HG03457 (cell line): ENCODE data around the gene CHMP2A.
"Not testable (repeated sequence)": the region's sequence is repeated elsewhere in the genome, so short reads cannot be mapped to it uniquely, and the experiment has no call there.

ENCODE experiments used
- ATAC-seq: cut with Tn5 transposase; IDR thresholded peaks from one replicate; pipeline ENCODE4 v1.9.1; 2021; ENCODE audit warnings: moderate number of reproducible peaks; ENCODE audit not compliant: unreplicated experiment

Gene CHMP2A

DNA sequence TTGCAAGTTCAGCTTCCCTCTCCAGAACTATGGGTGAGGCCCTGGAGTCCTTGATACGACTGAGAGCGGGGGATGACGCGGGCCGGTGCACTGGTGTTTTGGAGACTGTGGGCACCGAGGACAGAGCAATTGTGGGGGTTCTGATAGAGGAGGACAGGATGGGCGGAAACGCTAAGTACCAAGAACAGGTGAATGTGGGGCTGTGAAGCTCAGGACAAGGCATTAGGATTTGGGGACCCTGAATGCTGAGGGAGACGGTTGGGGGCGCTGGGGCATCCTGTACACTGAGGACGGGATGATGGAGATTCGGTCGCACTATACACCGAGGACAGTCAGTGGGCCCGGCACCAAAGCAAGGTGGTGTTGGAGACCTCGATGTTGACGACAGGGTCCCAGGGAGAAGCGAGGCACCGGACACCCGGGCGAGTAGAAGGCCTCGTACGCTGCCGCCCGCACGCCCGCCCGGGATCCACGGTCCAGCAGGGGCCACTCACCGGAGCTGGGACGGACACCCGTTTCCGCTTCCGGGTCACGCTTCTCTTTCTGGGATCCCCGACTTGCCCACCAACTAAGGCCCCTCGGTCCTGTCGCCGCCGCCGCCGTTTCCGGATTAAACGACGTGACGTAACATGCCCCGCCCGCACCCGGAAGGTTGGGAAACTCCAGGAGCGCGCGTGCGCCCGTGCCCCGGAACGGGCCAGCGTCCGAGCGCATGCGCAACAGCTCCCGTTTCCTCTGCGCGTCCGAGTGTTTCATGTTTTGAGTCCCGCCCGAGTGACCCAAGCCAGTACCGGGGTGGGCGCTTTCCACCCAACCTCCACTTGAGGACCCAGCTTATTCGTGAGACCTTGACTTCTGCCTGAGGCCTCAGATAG, at the start of gene CHMP2A:
Gene CHMP2A (minus strand): TSS at position 612 of the 875 bp plus-strand sequence. CDS start 893 bp downstream, outside the sequence.
- no peak for ATAC-seq

DNA sequence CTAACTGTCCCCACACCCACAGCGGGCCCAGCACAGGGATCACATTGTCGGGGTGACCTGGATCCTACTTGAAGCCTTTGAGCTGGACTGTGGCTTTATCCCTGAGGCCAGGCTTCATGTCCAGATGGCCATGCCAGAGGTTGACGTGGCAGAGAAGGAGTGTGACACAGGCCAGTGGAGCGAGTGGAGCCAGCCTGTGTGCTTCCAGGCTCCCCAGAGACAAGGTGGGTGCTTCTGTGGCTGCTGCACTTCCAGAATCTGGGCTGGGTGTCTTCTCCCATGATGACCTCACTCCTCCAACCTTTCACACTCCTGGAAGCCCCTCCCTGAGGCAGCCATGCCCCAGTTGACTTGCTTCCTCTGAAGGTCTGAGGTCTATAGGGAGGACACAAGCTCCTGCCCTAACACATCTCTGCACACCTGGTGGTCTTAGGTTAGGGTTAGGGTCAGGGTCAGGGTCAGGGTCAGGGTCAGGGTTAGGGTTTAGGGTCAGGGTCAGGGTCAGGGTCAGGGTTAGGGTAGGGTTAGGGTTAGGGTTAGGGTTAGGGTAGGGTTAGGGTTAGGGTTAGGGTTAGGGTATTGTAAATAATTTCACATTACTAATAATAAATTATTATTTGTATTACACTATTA, 31.3 kb upstream of the CHMP2A start:
- no peak for ATAC-seq

DNA sequence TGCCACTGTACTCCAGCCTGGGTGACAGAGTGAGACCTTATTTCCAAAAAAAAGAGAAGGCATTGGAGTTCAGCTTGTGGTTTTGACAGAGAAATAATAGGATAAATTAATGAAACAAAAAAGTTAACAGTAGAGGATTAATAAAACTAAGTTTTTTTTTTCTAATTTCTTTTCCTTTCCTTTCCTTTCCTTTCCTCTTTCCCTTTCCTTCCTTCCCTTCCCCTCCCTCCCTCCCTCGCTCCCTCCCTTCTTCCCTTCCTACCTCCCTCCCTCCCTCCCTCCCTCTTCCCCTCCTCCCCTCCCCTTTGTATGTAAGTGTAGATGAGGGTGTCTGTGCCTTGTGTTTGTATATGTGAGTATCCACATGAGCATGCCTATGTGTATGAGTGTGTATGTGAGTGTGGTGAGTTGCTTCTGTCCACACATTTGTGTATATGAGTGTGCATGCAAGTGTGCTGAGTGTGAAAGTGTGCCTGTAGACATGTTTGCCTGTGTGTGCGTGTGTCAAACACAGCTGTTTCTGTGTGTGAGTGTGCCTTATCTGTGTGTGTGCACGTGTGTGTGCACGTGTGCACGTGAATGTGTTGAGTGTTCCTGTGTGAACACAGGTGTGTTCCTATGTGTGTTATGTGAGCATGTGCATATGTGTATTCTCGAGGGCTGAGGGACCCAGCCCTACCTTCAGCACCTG, 30.7 kb upstream of the CHMP2A start:
- no peak for ATAC-seq

DNA sequence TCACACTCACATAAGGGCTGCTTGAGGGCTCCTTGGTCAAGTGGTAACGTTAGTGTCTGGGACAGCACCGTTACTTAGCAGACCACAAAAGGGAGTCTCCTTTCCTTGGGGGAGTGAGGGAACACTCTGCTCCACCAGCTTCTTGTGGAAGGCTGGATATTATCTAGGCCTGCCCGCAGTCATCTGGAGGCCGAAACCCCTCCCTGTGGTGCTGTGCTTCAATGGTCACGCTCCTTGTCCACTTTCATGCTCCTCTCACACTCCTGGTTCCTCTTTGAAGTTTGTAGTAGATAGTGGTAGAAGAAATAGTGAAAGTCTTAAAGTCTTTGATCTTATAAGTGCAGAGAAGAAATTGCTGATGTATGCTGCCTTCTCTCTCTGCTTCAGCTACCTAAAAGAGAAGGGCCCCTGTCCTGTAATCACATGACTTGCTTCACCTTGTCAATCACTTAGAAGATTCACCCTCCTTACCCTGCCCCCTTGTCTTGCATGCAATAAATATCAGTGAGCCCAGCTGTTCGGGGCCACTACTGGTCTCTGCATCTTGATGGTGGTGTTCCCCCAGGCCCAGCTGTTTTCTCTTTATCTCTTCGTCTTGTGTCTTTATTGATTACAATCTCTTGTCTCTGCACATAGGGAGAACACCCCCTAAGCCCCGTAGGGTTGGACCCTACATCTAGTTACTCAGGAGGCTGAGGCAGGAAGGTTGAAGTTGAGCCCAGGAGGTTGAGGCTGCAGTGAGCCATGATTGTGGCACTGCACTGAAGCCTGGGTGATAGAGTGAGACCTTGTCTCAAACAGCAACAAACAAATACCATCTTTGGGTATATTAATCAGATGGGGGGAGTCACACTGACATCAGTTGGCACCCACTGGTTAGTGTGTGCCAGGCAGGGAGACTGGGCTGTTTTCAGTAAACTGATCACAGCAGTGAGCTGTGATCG, 29.9 kb upstream of the CHMP2A start:
- ATAC-seq, result no peak

DNA sequence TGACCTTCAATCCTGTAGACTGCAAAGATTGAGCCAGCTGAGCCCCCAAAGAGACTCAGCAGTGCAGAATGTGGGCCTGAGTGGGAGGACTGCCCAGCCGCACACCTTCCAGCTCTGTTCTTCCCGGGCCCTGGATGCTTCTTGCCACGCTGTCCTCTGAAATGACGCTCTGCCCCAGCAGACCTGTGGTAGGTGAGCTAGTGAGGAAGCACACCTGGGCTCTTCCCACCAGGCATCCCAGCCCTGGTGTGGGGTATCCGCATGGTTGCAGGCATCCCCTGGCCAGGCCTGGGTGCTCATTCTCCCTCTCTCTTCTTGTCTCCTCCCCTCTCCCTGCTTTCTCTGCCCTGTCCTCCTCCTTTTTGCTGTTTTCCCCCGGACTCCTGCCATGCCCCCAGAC, 28.1 kb upstream of the CHMP2A start:
- ATAC-seq, result no peak

DNA sequence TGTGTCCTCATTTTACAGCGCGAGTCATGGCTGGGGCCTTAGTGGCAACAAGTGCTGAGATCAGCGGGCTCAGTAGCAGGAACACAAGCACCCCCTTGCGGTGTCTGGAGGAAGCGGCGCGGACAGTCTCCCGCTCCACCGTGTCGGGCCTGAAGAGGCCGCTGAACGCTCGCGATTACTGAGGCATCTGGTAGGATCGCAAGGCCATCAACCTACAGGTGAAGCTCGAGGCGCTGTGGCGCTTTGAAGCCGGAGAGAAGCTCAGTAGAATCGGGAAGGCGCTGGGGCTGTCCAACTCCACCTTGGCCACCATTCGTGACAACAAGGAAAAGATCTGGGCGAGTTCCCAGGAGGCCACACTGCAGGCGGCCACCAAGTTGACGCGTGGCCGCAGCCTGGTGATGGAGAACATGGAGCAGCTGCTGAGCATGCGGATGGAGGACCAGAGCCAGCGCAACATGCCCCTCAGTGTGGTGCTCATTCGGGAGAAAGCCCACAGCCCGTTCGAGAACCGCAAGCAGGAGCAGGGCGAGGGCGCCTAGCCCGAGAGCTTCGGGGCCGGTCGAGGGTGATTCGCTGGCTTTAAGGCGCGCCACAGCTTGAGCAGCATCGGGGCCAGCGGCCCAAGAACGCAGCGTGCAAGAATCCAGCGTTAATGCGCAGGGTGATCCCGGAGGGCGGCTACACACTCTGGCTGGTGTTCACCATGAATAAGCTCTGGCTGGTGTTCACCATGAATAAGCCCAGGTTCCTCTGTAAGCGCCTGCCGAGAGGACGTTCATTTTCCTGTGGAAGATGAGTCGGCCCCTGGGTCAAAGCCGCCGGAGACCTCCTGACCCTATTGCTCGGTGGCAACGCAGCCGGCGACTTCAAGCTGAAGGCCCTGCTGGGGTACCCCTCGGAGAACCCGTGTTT, 26.6 kb upstream of the CHMP2A start:
- ATAC-seq, result peak; percentile 48

DNA sequence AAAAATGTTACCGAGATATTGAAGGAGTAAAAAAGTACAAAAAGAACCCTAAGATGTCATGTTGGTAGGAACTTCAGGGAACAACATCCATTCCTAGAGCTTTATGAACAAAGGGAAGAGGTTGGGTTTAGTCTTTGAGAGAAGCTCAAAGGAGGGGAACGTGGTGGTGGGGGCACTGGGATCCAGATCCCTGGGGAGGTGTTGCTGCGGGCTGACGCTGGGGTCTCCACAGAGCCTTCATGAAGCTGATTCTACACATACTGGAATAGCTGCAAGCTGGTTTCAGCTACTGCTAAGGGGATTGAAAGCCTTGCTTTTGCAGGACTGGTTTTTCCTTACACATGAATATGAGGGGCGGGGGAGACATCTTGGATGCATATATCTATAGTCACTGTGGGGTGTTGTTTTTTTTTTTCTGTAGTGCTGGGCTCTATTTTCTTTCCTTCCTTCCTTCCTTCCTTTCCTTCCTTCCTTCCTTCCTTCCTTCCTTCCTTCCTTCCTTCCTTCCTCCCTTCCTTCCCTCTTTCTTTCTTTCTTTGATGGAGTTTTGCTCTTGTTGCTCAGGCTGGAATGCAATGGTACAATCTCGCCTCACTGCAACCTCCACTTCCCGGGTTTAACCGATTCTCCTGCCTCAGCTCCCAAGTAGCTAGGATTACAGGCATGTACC, 24.7 kb upstream of the CHMP2A start:
- ATAC-seq, result no peak

DNA sequence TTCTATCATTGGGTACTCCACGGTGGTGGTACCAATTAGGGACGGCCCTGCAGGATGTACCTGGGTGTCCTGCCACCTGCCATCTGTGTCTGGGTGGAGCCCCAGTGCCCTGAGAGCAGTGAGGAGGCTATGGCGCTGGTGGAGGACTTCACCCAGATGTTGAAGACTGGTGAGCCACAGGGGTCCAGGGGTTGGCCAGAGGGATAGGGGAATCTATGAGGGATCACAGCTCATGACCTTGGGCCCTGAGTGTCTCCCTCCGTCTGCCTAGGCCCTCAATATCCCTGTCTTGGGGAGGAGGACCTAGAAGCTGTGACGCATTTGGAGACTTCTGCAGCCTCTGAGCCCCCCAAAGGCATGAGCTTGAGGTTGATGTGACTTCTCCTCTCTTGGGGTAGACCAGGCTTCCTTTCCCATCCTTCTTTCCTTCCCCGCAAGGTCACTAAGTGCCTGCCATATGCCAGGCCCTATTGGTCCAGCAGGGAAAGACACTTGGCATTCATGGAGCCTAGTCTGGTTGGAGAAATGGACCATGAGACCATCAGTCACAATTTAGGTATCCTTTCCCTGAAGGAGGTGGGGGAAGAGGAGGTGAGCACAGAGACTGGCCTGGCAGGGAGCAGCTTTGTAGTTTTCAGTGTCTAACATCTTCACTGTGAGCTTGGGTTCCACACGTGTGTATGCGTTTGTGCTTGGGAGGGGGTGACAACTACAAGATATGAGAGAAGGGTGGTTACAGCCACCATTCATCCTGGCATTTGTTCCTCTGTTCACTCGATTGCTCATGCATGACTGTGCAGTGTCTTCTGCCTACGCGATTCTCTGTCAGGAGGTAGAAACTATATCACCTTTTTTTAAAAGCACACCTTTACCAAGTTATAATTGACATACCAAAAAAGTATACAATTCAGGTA, 23.4 kb upstream of the CHMP2A start:
- ATAC-seq, result no peak

DNA sequence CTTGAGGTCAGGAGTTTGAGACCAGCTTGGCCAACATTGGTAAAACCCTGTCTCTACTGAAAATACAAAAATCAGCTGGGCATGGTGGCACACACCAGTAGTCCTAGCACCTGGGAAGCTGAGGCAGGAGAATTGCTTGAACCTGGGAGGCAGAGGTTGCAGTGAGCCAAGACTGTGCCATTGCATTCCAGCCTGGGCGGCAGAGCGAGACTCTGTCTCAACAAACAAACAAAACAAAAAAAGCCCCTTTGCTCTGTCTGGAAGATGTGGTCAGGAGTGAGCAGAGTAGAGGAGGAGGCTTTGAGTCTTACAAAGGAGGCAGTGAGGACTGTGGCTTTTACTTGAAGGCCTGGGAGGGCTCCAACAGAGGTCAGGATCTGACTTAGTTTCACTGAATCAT, 22.7 kb upstream of the CHMP2A start:
- ATAC-seq, result not testable (repeated sequence)

DNA sequence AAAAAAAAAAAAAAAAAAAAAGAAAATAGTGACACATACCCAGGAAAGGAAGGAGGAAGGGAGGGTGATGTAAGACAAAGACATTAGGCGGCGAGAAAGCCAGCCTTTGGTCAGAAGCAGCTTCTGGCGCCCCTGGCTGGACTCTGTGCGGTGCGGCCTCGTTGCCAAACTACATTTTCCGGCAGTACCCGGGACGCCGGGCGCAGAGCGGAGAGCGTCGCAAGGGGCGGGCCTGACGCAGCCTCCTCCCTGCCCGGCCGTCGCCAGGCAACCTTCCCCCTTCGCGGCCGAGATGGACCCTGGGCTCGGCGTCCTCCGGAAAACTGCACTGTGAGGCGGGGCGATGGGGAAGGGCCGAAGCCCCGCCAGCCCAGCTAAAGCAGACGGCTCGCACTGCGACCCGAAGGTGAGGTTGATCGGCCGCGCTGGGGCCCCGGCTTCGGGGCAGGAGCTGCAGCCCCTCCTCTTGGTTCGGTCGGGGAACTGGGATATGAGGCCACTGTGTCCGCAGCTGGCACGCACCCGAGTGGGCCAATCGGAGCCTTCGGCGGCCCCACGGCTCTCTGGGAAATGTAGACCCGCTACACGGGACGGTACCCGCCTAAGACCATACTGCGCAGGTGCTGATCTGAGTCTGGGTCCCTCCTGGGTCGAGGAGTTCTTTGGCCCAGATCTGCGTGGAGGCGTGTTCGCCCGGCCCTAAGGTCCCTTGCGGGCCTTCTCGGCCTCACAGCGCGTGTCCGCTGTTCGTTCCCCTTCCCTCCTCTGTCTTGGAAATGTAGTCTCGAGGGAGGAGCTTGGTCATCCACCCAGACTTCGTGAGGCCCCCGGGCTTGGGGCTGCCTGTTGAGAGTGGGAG, 20.5 kb upstream of the CHMP2A start:
- ATAC-seq, result peak; percentile 32

DNA sequence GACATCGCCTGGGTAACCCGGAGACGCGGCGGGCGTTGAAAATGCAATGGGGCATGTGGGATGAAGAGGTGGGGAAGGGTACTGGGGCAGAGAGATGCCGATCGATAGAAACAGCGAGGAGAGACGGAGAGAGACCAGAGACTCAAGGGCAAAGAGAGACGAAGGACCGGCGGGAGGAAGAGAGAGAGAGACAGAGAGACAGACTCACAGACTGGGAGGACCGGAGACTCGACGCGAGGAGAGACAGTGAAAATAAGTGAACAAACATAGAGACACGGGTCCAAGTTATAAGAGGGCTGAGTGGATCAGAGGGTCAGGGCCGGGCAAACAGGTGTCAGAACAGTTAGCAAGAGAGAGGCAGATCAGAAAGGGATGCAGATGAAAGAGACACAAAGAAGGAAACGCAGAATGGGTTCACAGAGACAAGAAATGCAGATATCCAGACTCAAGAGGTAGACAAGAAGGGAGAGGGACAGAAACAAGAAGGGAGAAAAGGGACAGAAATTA, 18.8 kb upstream of the CHMP2A start:
- no peak for ATAC-seq

DNA sequence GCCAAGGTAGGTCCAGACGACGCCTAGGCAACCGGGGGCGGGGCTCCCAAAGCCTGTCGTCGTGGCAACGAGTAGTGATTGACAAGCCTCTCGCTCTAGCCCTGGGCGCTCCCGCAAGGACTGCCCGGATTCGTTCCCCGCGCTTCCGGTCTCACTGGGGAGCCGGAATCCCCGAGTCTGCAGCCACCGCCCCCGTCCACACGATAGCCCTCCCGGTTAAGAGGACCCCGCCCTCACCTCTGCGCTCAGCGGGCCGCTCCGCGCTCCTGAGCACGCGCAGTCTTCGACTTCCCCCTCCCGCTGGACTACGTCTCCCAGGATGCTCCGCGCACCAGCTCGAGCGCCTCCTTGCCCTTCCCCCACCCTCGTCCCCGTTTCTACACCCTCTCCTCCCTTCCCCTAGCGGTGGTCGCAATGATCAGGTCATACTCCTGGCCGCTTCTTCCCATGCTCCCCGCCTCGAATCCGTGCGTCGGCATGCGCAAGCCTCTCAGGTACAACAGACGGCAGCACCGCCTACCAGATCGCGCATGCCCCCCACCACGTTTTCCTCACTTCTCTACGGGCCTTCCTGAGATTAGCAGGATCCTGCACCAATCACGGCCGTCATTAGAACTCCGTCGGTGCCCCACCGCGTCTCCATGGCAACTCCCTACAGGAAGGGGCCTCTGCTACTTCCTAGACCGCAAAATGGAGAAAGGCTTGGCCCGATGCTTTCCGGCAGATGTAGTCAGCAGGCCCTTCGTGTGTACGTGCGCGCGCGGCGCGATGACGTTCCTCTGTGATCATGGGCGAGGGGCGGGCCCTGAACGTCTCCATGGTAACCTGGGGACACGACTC, 18.1 kb upstream of the CHMP2A start, which contains the start of gene MZF1:
Gene MZF1 (minus strand): TSS at position 518 of the 840 bp plus-strand sequence. CDS start 1,946 bp downstream, outside the sequence.
- peak; percentile 49 for ATAC-seq

DNA sequence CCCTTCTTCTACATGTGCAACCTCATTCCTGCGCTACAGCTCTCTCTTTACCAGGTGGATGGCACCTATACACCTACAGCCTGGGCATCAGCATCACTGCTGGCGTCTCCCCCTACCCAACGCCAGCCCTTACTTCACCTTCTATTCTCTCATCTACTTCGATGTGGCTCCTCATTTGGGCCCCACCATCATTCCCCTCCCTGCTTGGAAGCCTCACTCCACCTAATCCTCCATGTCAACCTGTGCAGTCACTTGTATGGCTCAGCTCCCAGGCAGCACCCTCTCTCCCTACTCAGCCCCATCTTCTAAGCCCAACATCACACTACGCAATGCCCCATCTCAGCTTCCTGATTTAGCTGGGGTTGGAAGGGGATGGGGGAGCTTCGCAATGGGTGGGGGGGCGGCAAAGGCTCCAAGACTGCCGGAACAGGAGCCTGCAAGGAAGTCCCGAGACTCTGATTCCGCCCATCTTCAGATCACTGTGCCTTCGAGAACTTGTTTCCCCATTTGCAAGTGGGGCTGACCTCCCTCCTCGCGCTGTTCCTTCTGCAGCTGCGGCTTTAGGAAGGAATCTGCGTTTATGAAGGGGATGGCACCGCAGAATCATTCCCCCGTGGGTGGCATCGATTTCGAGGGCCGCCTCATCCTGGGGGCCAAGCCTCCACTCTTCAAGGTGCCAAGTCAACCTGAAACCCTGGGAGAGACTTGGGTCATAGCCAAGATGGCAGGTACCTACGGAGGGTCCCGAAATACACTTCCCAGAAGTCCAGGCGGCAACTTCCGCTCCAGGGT, 17.3 kb upstream of the CHMP2A start:
- ATAC-seq, result no peak

DNA sequence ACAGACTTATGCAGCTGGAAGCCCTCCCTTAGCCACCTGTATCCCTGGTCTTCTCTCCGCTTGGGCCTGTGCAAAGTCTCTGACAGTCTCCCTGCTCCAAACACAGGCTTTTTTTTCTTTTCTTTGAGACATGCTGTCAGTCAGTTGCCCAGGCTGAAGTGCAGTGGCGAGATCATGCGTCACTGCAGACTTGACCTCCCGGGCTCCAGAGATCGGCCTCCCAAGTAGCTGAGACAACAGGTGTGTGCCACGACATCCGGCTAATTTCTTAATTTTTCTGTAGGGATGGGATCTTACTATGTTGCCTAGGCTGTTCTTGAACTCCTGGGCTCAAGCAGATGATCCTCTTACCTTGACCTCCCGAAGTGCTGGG, 16.7 kb upstream of the CHMP2A start:
- no peak for ATAC-seq
